HCT116 (cell line): ENCODE results near the gene BNIPL. TPM values are rescaled to one million over a fixed set of nuclear protein-coding genes. Genes with fewer than 3 reads are reported as not detected.

Experiments used
- ATAC-seq: fragments of 200-7000 bp; cut with Tn5 transposase; 2 replicates; pipeline ENCODE4 v1.9.1; 2020; ENCODE audit warnings: mild to moderate bottlenecking, moderate library complexity
- BruUV-seq: library from RNA; stranded (reverse); fragments of 400-500 nt; replicated peaks from 2 replicates; lab custom pipeline; 2021; lab: Mats Ljungman, UMichigan
- CTCF ChIA-PET: fragments of 300-600 bp; sonication (Branson Sonifier 250); formaldehyde crosslinking; loops from one replicate; lab custom pipeline; 2021; ENCODE audit warnings: antibody characterized with exemption; lab: Charles Lee
- POLR2A ChIA-PET: fragments of 300-600, 350-600 bp; sonication (Branson Sonifier 250); formaldehyde crosslinking; loops from one replicate; lab custom pipeline; 2021; ENCODE audit warnings: antibody characterized with exemption; lab: Charles Lee
- RAD21 ChIA-PET, 2 experiments: fragments of 300-600 bp; sonication (Branson Sonifier 250); formaldehyde crosslinking; loops; one replicate each; lab custom pipeline; 2023; ENCODE audit warnings: low total read pairs in 2 of 2; ENCODE audit not compliant: uncharacterized antibody in 2 of 2, unreplicated experiment in 2 of 2, low non-redundant PET in 1 of 2; lab: Charles Lee
- DNase-seq: peaks from one replicate; pipeline ENCODE4 v3.0.0-alpha.2; 2010; ENCODE audit warnings: low read depth, low spot score
- H2AFZ ChIP-seq: fragments of 200-600 bp; shearing (Covaris generic), sonication (generic); 2 replicates; pipeline ENCODE4 v1.6.1; 2017; ENCODE audit warnings: low read depth, mixed run types, mixed read lengths, antibody characterized with exemption, low read length; ENCODE audit not compliant: poor library complexity, severe bottlenecking
- H3K27ac ChIP-seq: 2 replicates; pipeline ENCODE4 v1.5.1; 2012; ENCODE audit warnings: low read depth, low read length
- H3K27me3 ChIP-seq: fragments of 200-600 bp; sonication (generic); 2 replicates; pipeline ENCODE4 v1.6.1; 2016; ENCODE audit warnings: mixed run types, low read length, mixed read lengths; ENCODE audit not compliant: insufficient read depth
- H3K36me3 ChIP-seq, 2 experiments: fragments of 200-500 bp in 1 of 2; fragments of 200-600 bp in 1 of 2; sonication (Bioruptor generic) in 1 of 2; sonication (generic) in 1 of 2; 2 replicates each; pipeline versions ENCODE4 v1.5.1 to v1.6.1; 2014 to 2016; ENCODE audit warnings: low read length in 2 of 2, inconsistent platforms in 1 of 2, mixed read lengths in 1 of 2, mixed run types in 1 of 2; ENCODE audit not compliant: insufficient read depth in 2 of 2, control insufficient read depth in 1 of 2
- H3K4me1 ChIP-seq, 2 experiments: fragments of 200-600 bp in 1 of 2; sonication (generic) in 1 of 2; 2 replicates each; pipeline versions ENCODE4 v1.5.1 to v1.6.1; 2012 to 2017; ENCODE audit warnings: low read length in 2 of 2, inconsistent platforms in 1 of 2, mild to moderate bottlenecking in 1 of 2, mixed read lengths in 1 of 2, mixed run types in 1 of 2, moderate library complexity in 1 of 2; ENCODE audit not compliant: insufficient read depth in 2 of 2, control insufficient read depth in 1 of 2
- H3K4me2 ChIP-seq: fragments of 200-600 bp; sonication (generic); 2 replicates; pipeline ENCODE4 v1.6.1; 2017; ENCODE audit warnings: mixed run types, low read length, mixed read lengths
- H3K4me3 ChIP-seq, 2 experiments: fragments of 200-600 bp in 1 of 2; sonication (generic) in 1 of 2; replicated peaks in 1 of 2; 2 replicates each; pipeline ENCODE4 v1.5.1; 2011 to 2016; ENCODE audit warnings: low read length in 2 of 2, control low read depth in 1 of 2, low read depth in 1 of 2, mild to moderate bottlenecking in 1 of 2, mixed read lengths in 1 of 2, mixed run types in 1 of 2
- H3K79me2 ChIP-seq: fragments of 200-600 bp; sonication (generic); 2 replicates; pipeline ENCODE4 v1.6.1; 2017; ENCODE audit warnings: mild to moderate bottlenecking, mixed run types, low read length, moderate library complexity, mixed read lengths; ENCODE audit not compliant: insufficient read depth
- H3K9ac ChIP-seq: fragments of 200-600 bp; sonication (generic); 2 replicates; pipeline ENCODE4 v1.6.1; 2016; ENCODE audit warnings: low read length, mixed read lengths
- H3K9me2 ChIP-seq: fragments of 200-600 bp; sonication (generic), shearing (Covaris generic); 2 replicates; pipeline ENCODE4 v1.6.1; 2017; ENCODE audit warnings: mixed run types, mild to moderate bottlenecking, moderate library complexity; ENCODE audit not compliant: insufficient read depth
- H3K9me3 ChIP-seq, 2 experiments: fragments of 200-500 bp in 1 of 2; fragments of 200-600 bp in 1 of 2; sonication (Bioruptor generic) in 1 of 2; sonication (generic) in 1 of 2; 2 replicates each; pipeline ENCODE4 v1.6.1; 2014 to 2017; ENCODE audit warnings: low read length in 2 of 2, mixed read lengths in 2 of 2, inconsistent platforms in 1 of 2, low read depth in 1 of 2, mild to moderate bottlenecking in 1 of 2, mixed run types in 1 of 2, moderate library complexity in 1 of 2; ENCODE audit not compliant: control insufficient read depth in 1 of 2, insufficient read depth in 1 of 2
- H4K20me1 ChIP-seq: fragments of 200-600 bp; sonication (generic), shearing (Covaris generic); 2 replicates; pipeline ENCODE4 v1.6.1; 2017; ENCODE audit warnings: mixed run types, mild to moderate bottlenecking, moderate library complexity; ENCODE audit not compliant: insufficient read depth
- EGR1 ChIP-seq: IDR thresholded peaks from 2 replicates; pipeline ENCODE4 v1.6.1; 2012; ENCODE audit warnings: low read depth
- ELF1 ChIP-seq: IDR thresholded peaks from 2 replicates; pipeline ENCODE4 v1.6.1; 2012; ENCODE audit warnings: low read depth, borderline replicate concordance
- POLR2AphosphoS5 ChIP-seq: IDR thresholded peaks from 2 replicates; pipeline ENCODE4 v1.6.1; 2011; ENCODE audit warnings: mild to moderate bottlenecking, low read depth, low read length, moderate library complexity
- RAD21 ChIP-seq: IDR thresholded peaks from 2 replicates; pipeline ENCODE4 v1.6.1; 2012; ENCODE audit warnings: low read depth, mild to moderate bottlenecking
- SIN3A ChIP-seq: IDR thresholded peaks from 2 replicates; pipeline ENCODE4 v1.6.1; 2012; ENCODE audit warnings: low read depth
- SRF ChIP-seq: IDR thresholded peaks from 2 replicates; pipeline ENCODE4 v1.6.1; 2012; ENCODE audit warnings: low read depth
- TCF7L2 ChIP-seq: IDR thresholded peaks from 2 replicates; pipeline ENCODE4 v1.7.0; 2011; ENCODE audit warnings: borderline replicate concordance, inconsistent platforms; ENCODE audit not compliant: insufficient read depth, insufficient read length; ENCODE audit errors: extremely low read depth
- ZNF274 ChIP-seq: fragments of 200-500 bp; sonication (Bioruptor generic); IDR thresholded peaks from 2 replicates; pipeline ENCODE4 v1.6.1; 2014; ENCODE audit warnings: mild to moderate bottlenecking, low read depth, low read length, inconsistent platforms
- intact Hi-C: fragments of 100-400 bp; cut with micrococcal nuclease; formaldehyde crosslinking; loops from 2 replicates; pipeline ENCODE4 v1.10.0; 2022
- total RNA-seq: library from RNA; stranded (reverse); gene quantifications from one replicate; pipeline ENCODE4 v1.2.1, GENCODE V29; 2021; ENCODE audit not compliant: unreplicated experiment

The BNIPL gene
- total RNA-seq, 1 experiment from 2014 or later, result 0.86 TPM

GRCh38 chr1:151059109-151060006 lies 23.0 kb downstream of the BNIPL start, which contains the start of gene CDC42SE1 (continued):
- peak; percentile 79 for TF ChIP-seq EGR1
- peak; percentile 35; the same call in 1 of the 2 replicates for TF ChIP-seq RAD21
- TF ChIP-seq SRF, result no peak
- TF ChIP-seq TCF7L2, result peak; percentile 58
- peak; percentile 67; the same call in 1 of the 2 replicates for TF ChIP-seq SIN3A
- no peak; the same call in 1 of the 2 replicates for TF ChIP-seq ELF1

- POLR2A ChIA-PET, result interaction anchor here (0.5 to 1.2 kb wide), 3 partner anchors 11 to 331 kb away, joined by 3 read pairs; no protein-coding TSS in a partner anchor
- H3K4me1 ChIP-seq, result peaks cover 18 to 41% of the 10 kb centered on the region in 2 experiments
- H3K36me3 ChIP-seq, result peaks cover 8 to 18% of the 10 kb centered on the region in 2 experiments
- CTCF ChIA-PET, result interaction anchor here (1.2 to 2.1 kb wide), 3 partner anchors 9 to 40 kb away, joined by 3 to 9 read pairs (median 4); no protein-coding TSS in a partner anchor
- peak within 1 kb of the TSS; percentile 33 for H2AFZ ChIP-seq
- peak within 1 kb of the TSS; percentile 90 for H3K27ac ChIP-seq
- H3K27me3 ChIP-seq, result no peaks in the 10 kb centered on the region
- H3K9me3 ChIP-seq, result no peaks in the 10 kb centered on the region
- ATAC-seq, result no peak
- H3K4me3 ChIP-seq, result peak within 1 kb of the TSS; percentile 70 to 96
- H4K20me1 ChIP-seq, result no peaks in the 10 kb centered on the region; the same call in 1 of the 2 replicates
- no peak for DNase-seq
- peaks cover 43% of the 10 kb centered on the region for H3K79me2 ChIP-seq
- no peak for TF ChIP-seq POLR2AphosphoS5
- no peak for TF ChIP-seq ZNF274
- peak; percentile 30 for TF ChIP-seq TCF7L2
- peak within 1 kb of the TSS; percentile 90 for H3K9ac ChIP-seq
- TSS peak; percentile 44 for BruUV-seq
- intact Hi-C loops, result no loop called here
- no peaks in the 10 kb centered on the region for H3K9me2 ChIP-seq
- RAD21 ChIA-PET, result no interaction called here
- H3K4me2 ChIP-seq, result peak within 1 kb of the TSS; percentile 76
These were observed 23.7 kb downstream of the BNIPL start, which contains the start of gene MLLT11 for GRCh38 chr1:151060007-151060656. MLLT11 (plus strand) TSS chr1:151060397; CDS start chr1:151067225, 6,828 bp downstream.
